Measurements from ENCODE around the gene RPAP3.

The RPAP3 gene

DNA sequence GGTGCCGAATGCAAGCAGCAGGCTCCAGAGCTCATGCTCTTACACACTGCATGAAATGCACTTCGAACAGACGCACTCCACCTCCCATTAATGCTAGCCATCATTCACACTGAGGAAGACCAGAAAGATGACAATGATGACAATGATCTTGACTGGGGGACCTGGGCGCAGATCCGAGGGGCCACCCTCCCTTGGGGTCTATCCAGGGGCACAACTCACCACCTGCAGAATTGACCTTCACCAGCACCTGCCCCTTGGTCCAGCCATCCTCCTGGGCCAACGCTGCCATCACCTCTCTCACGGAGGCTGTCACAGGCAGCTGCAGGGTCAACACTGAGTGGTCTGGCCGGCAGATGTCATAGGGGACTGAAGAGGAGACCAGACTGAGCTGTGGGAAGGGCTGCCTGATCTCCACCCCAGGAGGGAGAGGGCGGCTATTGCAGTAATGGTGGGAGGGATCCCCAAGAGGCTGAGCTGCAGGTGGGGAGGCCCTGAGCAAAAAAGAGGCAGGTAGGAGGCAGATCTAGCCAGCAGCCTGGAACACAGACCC lies 37.6 kb upstream of the RPAP3 start:
- in situ Hi-C loops (cut with HindIII; ENCODE audit: low sequenced_read_pairs) = no loop called here

DNA sequence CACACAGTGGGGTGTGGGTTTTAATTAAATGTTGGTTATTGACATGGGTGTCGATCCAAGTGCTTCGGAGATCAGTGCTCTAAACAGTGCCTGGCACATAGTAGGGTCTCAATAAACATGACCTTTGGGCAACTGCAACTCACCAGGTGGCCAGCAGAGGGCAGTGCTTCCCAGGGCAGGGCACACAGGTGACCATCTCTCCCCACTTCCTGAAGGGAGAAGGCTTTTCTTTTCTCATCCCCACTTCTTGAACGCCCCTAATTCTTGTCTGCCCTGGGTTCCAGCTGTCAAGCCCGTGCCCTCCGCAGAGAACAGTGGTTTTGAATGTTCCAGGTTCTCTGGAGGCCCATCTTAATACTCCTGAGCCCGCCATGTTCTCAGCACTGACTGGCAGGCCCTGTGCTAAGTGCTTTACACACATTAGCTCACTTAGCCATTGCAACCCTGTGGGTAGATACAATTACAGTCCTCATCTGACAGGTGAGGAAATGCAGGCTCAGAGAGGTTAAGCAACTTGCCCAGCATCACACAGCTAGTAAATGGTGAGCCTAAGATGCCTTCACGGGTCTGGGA lies 36.5 kb upstream of the RPAP3 start:
- in situ Hi-C loops (cut with HindIII; ENCODE audit: low sequenced_read_pairs) = no loop called here

DNA sequence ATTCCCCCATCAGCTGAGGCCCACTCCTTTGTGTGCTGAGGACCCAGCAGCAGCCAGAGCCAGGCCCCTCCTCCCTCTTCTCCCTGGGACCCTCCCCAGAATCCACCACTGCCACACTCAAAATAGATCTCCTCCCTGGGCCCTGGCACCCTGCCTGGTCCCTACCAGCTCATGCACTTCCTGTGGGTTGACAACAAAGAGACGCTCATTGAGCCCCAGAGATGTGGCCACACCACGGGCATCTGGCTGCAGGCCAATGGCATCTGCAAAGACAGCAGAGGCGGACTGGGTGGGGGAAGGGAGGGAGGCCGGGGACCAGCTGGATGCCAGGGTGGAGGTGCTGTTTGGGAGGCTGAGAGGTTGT lies 35.5 kb upstream of the RPAP3 start:
- in situ Hi-C loops (cut with HindIII; ENCODE audit: low sequenced_read_pairs) = no loop called here

DNA sequence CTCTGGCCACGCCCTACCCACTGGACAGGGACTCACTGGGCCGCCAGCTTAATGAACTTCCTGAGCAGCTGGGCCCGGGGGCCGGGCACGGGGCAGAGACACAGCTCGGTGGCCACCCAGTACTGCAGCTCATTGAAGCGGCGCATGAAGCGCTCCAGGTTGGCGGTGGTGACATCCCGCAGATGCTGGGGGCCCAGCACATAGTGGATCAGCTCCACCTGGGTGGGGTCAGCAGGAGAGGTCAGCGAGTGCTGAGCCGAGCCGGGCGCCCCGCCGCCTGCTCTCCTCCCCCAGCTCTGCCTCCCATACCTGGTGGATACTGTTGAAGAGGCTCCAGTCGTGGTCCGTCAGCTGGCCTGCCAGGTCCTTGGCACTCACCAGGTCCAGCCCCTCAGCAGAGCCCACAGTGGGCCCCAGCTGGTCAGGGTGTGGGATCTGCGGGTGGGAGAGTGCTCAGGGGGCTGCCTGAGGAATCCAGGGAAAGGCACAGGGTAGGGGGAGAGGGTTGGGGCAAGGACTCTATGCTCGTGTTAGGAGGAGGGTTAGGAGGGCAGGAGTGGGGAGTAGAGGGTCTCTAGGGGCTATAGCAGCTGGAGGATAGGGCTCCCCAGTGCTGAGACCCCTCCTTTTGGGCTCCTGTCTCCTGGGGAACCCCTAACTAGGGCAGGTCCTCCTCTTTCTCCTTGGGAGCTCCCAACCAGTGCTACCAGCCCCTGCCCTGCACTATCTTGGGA lies 34.9 kb upstream of the RPAP3 start:
- in situ Hi-C loops (cut with HindIII; ENCODE audit: low sequenced_read_pairs) = no loop called here

DNA sequence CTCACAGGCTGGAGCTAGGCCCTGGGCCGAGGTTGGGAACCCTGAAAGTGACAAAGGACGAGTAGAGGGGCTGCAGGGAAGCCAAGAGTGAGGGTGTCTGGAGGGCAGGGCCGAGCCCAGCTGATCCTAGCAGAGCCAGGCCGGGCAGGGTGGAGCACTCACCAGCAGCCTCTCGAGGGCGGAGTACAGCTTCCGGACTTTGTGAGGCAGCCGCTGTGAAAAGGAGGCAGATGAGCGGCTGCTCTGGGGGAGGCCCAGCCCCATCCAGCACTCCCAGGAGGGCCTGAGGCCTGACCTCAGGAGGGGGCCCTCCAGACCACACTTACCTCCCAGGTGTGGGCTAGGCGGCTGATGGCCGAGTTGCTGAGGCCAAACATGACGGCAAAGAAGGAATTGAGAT lies 34.1 kb upstream of the RPAP3 start:
- in situ Hi-C loops (cut with HindIII; ENCODE audit: low sequenced_read_pairs) = no loop called here

DNA sequence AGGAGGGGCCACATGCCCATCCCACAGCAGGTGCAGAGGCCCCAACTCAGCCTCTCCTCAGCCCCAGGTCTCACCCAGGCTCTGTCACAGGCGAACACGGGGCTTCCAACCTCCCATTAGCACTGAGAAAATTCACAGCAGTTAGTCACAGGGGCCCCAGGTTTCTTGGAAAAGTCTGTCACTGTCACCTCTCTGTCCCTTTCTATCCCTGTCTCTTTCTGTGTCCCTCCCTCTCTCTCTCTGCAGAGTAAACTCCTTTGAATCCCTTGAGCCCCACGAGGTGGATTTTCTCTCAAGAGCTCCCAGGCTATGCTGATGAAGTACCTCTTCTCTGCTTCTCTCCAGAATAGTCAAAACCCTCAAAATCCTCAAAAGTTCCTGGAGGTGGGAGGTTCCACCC lies 33.5 kb upstream of the RPAP3 start:
- in situ Hi-C loops (cut with HindIII; ENCODE audit: low sequenced_read_pairs) = no loop called here

DNA sequence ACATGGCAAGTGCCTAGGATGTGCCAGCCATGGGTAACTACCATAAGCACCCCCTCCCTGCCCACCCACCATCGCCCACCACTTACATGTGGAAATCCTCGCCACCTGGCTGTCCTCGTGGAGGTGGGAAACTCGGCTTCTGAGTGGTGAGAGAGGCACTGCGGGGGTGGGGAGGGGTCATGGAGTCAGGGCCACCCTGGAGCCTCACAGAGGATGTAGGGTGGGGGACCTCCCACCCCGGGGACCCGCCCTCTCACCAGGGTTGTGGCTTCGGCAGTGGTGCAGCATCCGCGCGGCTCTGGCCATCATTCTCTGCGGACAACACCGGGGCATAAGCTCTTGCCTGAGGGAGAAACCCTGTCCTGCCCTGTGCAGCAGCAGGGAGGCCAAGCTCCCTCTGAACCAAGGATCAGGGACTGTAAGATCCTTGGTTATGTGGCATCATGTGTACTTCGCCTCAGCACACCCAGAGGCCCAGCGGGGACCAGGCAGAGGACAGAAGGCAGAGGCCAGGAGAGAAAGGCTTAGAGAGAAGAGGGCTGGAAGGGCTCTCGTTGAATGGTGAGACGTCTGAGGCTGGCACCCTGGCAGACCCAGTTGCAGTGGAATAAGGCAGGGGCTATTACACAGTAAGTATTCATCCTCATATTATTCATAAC lies 32.2 kb upstream of the RPAP3 start:
- in situ Hi-C loops (cut with HindIII; ENCODE audit: low sequenced_read_pairs) = no loop called here

DNA sequence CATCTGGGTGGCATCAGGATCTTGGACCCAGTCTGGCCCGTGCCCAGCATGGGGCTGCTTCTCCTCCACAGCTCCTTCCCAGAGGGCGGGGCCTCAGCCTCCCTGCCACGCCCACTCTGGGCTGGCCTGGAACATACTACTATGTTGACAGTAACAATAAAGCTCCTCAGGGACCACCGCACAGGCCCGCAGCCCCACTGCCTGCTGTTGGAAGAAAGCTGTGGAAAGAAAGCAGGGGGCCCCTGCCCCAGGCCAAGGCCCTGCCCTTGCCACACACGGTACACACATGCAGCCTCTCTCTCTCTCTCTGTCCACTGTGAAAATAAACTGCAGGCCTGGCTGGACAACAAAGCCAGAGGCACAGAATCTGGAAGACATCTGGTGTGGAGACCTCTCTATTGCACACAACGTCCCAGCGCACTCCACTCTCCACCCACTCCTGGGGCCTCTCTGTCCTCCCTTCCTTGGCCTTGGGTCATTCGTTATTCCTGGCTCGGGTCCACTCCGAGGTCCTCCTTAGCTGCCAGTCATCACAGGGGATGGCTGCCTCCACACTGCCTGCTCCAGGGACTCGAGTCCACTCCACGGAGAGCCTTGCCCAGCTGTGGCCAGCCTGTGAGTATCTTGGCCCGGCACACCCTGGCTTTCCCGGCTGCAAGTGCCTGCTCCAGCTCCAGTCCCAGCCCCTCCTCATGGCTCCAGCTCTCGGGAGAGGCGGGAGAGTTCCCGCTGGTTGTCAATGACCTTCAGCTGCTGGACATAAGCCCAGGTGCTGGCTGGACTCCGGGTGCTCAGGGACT lies 31.2 kb upstream of the RPAP3 start:
- in situ Hi-C loops (cut with HindIII; ENCODE audit: low sequenced_read_pairs) = no loop called here

DNA sequence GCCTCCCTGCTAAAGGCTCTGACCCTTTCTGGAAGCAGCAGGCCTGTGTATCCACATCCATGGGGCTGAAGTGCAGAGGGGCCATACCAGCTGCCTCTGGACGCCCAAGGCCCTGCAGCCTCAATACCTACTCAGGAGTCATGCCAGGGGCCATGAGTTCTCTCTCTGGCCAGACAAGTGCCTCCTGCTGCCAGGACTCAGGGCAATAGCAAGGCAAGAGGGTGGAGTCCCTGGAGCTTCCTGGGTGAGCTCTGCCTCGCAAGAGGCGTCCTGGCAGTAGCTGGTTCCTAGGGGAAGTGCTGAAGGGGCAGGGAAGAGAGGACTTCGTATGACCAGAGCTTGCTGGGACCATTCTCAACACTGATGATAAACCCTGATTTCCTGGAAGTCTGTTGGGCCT lies 30.4 kb upstream of the RPAP3 start:
- in situ Hi-C loops (cut with HindIII; ENCODE audit: low sequenced_read_pairs) = no loop called here

DNA sequence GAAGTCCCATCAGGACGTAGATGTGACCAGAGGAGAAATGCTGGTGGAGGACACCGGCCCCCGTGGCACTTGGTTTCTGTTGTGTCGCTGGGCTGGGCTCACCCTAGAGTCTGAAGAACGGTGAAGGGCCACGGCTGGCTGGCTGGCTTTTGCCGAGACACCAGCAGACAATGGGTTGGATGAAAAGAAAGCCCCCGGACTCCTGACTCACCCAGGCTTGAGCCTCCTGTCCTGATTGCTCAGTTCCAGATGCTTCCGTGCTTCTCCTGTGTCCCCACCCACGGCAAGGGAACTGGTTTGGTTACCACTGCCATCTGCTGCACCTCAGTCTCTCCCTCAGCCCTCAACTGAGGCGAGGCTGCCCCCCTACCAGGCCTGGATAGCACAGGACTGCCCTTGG lies 29.8 kb upstream of the RPAP3 start:
- in situ Hi-C loops (cut with HindIII; ENCODE audit: low sequenced_read_pairs) = no loop called here

DNA sequence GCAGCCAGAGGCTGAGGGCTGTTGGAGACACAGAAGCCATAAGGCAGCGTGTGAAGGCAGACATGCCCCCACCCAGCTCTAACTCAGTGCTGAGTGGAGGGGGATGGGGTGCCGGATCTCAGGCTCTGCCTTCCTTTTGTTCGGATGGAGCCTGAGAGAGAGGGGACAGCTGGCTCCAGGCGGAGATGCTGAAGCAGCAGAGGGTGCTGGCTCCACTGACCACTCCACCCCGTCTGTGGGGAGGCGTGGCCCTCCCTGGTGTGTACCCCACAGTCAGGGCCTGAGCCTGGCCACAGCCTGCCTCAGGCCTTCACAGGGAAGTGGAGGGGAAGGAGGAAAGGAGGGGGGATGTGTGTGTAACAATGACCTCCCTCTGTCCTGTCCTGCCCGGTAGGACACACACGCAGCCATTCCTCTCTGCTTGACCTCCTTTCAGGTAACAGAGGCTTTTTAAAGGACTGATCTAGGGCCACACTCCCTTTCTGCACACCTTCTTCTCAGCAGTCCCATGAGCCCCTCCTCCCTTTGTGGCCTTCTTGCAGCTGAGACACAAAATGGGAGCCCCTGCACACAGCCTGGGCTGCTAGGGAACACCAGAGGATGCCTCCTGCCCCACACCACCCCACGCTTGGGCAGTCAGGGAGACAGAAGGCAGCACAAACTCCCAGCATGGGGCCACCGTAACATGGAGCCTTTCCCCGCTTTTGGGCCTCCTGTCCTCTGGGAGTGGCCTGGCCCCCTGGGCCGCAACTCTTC lies 29.1 kb upstream of the RPAP3 start:
- in situ Hi-C loops (cut with HindIII; ENCODE audit: low sequenced_read_pairs) = no loop called here

DNA sequence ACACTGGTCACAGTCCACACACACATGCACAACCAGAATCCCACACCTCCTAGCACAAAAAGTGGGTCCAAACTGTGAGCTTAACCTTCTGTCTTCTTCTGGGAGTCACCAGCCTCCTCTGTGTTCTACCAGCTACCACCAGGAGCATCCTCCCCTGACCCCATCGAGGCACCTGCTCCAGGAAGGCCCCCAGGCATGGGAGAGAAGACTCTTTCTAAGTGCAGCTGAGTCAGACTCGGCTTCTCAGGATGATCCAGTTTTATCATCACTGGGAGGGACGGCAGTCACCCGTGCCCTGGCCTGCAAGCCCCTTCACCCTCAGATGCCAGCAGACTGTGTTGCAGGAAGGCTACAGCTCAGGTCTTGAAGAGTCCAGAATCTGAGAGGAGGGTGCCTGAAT lies 27.3 kb upstream of the RPAP3 start:
- in situ Hi-C loops (cut with HindIII; ENCODE audit: low sequenced_read_pairs) = no loop called here

DNA sequence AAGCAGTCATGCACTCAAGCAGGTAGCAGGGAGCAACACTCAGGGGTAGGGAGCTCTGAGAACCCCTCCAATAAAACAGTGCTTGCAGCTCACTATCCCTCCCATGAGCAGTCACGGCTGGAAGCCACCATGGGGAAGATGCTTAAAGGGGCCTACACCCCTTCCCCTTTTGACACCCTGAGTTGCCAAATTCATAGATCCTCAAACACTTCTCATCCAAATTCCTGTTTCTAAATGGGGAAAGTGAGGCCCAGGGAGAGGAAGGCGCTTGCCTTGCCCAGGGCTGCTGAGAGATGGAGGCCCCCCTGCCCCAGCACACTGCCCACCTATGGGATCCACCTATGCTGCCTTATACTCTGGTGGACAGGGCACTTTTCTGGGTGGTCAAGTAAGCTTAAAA lies 26.7 kb upstream of the RPAP3 start:
- in situ Hi-C loops (cut with HindIII; ENCODE audit: low sequenced_read_pairs) = no loop called here

DNA sequence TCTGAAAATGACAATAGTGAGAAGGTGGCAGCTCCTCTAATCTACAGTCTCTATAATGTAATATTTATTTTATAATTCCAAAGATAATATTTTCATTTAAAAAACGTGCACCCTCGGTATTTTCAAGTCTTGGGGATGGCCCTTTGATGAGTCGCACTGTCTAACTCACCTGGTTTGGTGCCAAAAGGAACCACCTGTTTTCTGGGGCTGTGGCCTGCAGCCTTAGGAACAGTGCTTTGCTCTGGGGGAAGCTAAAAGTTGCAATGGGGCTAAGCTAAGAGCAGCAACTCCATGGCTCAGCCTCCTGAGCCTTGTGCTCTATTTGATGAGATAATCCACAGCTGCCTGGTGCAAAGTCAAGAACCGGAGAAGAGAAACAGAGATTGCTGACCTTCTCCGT lies 25.9 kb upstream of the RPAP3 start:
- in situ Hi-C loops (cut with HindIII; ENCODE audit: low sequenced_read_pairs) = no loop called here

DNA sequence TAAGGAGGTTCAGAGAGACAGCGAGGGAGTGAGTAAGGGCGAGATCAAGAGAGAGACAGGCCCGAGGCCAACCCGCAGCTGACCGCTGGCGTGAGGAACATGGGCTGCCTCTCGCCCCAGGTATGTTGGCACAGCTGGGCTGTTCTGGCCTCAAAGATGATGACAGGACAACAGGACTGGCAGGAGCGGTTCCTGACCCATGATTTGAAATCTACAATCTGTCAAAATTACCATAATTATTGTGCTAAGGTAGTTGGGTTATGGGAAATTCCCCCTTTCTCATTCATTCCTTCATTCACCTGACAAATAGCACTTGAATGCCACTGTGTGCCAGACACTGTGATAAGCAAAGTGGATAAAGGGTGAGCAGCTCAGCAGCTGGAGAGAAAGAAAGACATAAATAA lies 24.5 kb upstream of the RPAP3 start:
- in situ Hi-C loops (cut with HindIII; ENCODE audit: low sequenced_read_pairs) = no loop called here

DNA sequence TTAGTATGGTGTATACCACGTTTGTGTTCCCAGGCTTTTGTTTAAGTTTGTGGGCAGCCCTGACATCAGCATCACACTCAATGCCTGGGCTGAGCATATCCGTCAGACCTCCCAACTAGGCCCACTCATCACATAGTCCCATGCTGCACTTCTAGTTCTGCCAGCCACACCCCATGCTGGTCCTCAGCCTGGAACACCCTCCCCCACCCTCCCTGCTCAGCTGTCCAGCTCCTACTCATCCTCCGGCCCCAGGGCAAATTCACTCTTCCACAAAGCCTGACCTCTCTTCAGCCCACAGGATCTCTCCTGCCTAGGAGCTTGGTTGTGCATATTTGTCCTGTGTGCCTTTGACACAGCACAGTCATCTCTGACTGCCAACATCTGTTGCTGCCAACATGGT lies 23.4 kb upstream of the RPAP3 start:
- in situ Hi-C loops (cut with HindIII; ENCODE audit: low sequenced_read_pairs) = no loop called here

DNA sequence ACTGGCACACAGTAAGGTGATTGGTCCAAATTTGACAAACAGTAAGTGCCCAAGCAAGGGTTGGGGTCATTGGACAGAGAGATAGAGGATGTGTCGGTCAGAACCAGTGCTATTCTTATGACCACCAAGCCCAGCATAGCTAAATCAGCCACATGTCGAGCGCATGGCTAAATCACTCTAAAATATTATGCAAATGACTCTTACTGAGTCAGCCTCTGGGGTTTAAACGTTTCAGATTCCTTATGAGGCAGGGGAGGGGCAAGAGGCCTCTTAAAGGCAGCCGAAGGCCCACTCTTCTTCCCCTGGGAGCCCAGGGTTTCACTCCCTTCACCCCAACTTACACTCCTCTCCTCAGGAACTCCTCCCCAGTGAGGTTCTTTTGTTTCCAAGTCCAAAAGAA lies 20.1 kb upstream of the RPAP3 start:
- in situ Hi-C loops (cut with HindIII; ENCODE audit: low sequenced_read_pairs) = no loop called here

DNA sequence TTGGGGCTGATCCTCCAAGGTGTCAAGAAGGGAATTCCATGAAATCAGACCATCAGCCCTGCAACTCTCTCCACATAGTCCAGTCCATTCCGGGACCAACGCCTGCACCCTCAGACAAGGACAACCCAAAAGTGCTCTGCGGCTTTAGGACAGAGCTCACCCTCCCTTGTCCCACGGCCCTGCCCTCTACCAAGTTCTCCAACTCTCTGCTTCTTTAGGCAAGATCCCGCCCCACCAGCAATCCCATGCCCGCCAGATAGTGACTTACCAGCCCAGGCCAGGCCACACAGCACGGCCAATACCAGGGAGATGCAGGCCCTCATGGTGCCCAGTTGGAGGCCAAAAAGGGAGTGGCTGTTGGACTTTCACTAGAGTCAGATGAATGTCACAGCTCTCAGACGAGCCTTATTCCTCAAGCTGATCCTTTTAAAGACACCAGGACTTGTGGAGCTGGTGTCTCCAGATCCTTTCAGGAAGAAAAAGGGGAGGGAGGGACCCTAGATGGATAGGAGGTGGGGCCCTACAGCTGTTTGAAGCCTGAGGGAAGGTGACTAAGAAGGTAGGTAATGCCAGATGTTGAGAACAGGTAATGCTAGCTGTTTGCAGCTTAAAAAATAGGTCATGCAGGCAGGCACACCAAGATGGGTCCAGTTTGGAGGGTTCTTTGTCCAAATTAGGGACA lies 19.4 kb upstream of the RPAP3 start, which contains the start of gene ENDOU:
ENDOU (minus strand) TSS at position 400 of the 682 bp plus-strand sequence; CDS start at position 323, 77 bp downstream.
- in situ Hi-C loops (cut with HindIII; ENCODE audit: low sequenced_read_pairs) = no loop called here

DNA sequence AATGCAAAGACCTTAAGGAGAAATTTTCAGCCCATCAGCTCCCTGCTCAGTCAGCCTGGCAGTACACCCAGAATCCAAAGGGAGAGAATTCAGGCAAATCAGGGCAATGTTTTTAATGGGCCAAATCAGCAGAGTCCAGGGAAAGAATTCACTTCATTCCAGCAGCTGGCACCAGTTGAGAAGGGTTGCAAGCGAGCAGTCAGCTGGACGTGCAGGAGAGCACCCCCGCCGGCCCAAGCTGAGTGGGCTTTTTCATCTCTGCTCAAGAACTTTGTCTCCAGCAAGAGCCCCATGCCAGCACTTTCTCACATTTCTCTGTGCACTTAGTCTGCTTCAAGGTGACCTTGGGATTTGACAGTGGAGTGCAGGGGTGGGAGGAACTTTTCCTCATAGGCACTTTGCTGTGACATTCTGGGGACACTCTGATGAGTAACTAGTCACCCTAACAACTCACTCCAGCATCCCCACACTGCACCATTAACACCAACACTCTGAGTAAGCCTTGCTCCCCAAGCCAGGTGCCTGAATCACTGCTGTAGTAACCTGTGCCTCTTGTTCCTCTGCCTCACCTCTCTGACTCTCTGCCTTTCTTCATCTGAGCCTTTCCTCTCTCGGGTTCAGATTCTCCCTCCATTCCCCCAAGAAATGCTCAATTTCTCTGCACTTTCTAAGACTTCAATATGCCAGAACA lies 17.3 kb upstream of the RPAP3 start:
- in situ Hi-C loops (cut with HindIII; ENCODE audit: low sequenced_read_pairs) = loop anchor here (5.0 kb wide), 2 partner anchors 59 to 94 kb away; partner anchors contain the start of gene HDAC7

All from endothelial cell of hepatic sinusoid (primary cell).